GM21447 (cell line): ENCODE measurements around the gene RASA2.
"Not testable (repeated sequence)": the region's sequence is repeated elsewhere in the genome, so short reads cannot be mapped to it uniquely, and the experiment has no call there.

ENCODE experiments used
- ATAC-seq: cut with Tn5 transposase; IDR thresholded peaks from one replicate; pipeline ENCODE4 v1.9.1; 2021; ENCODE audit not compliant: unreplicated experiment

RASA2 gene

DNA sequence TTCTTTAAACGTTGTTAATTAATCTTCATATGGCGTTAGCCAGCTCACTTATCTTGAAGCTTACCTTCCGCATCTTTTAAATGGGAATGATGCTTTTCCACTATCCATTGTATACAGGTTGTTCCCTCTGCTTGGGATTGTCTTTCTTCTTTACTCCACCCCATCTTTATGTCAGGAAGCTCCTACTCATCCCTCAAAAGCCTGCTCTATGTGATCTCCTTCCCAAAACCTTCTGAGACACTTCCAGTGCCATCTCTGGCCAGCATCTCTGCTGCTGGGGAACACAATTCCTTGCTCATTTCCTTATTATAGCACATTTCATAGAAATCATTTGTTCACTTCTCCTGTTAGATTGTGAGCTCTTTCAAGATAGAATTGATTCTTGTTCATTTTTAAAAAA, 4.3 kb downstream of the RASA2 start:
- ATAC-seq = no peak

DNA sequence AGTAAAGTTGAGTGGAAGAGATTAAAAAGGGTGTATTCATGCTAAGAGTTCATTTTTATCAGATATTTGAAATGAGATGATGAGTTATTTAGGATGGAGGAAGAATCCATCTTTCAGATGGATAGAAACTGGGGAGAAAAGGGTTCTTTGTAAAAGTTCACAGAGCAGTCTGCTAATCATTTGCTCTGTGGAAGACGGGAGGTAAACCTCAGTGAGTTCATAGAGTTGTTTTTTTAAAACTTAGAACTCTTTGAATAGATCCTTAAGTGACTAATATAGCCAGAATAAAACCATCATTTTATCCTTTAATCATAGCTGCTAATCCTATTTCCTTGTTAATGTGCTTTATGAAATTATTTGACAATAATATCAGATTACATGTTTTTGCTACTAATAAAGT, 5.1 kb downstream of the RASA2 start:
- ATAC-seq = no peak

DNA sequence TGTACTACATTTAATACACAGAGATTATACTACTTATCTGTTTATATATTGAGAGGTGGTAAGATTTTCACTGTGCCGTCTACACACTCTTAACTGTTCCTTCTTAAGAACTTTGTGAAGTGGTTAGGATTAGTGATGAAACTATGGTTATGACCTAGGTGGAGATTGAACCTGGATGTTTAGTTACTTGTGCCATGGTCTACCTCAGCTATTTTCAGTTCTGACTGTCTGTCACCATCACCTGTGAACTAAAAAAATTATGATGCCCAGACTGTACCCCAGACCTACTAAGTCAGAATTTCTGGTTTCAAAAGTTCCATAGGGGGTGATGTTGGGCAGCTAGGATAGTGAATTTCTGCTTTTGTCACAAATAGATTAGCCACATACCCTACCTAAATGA, 6.4 kb downstream of the RASA2 start:
- no peak for ATAC-seq

DNA sequence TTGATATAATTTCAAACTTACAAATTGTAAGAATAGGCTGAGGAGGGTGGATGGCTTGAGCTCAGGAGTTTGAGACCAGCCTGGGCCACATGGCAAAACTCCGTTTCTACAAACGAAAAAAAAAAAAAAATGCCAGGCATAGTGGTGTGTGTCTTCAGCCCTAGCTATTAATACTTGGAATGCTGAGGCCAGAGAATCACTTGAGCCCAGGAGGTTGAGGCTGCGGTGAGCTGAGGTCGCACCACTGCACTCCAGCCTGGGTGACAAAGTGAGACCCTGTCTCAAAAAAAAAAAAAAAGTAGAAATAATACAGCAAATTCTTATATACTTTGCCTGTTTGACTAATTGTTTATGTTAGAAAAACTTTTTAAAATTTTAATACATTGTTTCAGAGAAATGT, 10.8 kb downstream of the RASA2 start:
- ATAC-seq = not testable (repeated sequence)

DNA sequence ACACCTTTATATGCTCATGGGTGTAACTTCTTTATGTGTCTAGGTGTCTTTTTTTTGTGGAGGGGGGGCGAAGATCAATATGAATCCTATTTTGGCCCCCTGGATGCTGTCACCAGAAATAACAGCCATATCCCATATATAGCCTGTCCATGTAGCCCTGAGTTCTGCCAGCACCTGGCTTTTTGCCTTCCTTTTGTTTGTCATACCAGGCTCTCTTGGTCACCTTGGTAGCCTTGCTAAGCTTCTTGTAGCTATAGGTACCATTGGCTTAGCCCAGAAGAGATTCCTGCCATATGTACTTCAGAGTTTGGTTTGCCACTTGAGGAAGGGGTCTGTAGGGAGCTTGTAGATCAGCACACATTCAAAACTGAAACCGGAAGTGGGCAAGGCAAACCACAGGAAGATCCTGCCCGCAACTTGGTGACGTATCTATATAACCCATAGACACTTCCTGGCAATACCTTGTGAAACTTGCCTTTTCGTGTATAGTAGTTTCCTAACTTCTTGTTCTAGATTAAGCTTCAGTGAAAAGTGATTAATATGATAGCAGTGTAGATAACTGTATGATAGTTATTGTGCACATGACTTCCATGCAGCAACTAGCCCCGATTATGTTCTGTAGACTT, 11.9 kb downstream of the RASA2 start:
- peak; percentile 96 for ATAC-seq

DNA sequence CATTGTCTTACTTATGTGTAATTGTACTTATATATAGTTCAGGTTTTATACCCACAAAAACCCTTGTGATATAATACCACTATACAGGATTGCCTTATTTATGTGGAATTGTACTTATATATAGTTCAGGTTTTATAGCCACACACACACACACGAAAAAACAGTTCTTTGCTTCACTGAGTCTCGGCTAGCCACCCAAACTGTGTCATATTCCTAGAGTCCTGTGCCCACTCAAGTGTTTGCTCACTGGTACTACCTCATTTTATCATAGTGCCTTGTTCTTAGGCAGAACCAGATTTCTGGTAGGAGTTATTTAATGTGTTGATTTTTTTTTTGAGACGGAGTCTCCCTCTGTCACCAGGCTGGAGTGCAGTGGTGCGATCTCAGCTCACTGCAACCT, 12.5 kb downstream of the RASA2 start:
- no peak for ATAC-seq

DNA sequence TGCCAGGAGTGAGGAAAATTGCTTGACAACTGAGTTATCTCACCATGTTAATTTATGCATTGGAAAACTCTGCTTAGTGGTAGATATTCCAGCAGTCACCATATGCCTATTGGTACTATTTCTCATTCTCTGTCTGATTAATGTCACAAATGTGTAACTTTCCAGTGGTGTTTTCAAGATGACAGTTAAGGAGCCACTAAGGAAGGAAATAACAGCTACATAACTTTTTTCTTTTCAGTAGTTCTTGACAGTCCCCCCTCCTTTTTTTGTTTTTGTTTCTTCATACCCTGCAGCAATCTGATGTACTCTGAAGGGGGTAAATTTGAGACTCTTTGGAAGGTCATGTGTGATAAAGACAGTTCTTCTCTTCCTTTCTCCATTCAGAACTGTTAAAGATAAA, 13.1 kb downstream of the RASA2 start:
- ATAC-seq = no peak

DNA sequence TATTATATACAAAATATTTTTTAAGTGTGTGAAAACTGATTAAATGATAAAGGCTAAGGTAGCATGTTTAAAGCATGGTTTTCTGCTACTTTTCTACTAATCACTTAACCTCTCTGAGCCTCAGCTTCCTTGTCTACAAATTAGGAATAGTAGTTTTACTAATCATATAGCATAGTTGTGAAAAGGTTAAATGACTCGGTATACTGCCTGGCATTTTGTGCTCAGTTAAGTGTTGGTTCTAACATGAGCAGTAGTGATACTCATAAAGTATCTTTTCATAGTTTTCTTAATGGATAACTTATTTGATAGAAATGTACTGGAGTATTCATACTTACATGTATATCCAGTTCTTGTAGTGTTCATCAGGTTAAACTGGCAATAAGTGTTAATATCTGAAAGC, 13.6 kb downstream of the RASA2 start:
- no peak for ATAC-seq

DNA sequence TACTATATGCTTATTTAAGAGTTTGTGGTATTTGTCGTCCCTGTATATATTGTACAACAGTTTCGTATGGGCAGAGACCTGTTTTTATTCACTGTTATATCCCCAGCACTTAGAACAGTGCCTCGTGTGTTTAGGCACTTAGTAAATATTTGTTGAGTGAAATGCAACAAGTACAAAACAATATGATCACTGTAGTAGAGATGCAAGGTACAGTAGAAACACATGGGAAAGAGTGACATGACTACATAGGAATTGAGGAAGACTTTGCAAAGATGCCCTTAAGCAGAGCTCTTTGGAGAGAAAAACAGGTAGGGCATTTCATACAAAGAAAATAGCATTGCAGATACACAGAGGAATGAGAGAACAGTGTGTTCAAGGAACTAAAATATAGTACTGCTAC, 18.3 kb downstream of the RASA2 start:
- no peak for ATAC-seq

DNA sequence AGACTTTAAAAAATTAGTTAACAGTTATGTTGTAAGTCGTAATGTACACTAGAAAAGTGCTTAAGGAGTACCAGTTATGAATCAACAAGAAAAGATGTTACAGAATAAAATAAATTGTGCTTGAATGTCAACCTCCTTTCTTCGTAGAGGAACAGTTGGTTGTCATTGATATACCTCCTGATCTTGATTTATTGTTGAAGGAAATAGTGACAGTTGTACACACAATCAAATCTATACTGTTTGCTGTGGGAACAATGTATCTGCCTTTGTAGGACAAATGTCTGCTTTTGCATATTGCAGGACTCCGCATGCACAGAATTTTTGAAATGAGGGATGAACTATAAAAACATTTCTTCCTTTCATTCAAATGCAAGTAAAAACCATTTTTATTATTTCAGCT, 19.2 kb downstream of the RASA2 start:
- no peak for ATAC-seq

DNA sequence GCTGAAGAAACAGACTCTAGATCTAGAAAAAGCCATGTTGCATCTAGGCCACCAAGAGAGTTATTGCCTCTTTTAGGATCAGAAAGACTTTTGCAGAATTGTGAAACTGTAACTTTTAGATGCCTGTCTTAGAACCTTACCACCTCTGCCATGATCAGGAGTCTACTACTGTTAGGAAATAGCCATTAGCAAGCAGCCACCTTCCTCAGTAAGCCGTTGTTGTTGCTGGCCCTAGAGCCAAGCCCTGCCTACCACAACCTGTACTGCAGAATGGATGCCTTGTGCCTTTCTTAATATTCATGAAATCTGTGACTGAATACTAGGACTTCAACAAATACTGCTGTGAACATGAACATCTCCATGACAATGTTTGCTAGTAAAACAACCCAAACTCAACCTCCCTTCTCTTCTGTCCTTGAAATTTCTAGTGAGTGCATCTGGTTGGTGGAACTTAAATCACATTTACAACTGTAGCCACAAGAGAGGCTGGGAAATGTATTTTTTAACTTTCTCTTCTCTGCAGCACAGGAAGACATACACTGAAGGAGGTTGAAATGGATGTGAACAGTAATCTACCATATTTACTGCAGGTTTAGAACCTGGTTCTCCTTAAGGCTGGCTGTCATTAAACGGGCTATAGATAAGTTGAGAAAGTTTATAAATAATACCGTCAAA, 20.7 kb downstream of the RASA2 start:
- no peak for ATAC-seq

DNA sequence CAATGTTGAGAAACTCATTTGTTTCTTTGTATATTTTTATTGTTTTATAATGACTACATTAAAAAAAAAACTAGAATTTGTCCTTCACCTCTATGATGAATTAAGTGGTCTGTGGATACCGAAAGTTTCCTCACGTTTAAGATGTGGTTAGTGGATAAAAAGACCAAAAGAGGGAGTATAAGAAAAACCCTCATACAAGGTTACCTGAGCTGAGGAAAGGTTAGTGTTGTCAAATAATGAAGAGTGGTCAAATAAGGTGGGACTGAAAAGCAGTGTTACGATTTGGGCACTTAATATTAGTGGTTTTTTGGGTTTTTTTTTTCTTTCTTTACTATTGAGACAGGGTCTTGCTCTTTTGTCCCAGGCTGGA, 21.2 kb downstream of the RASA2 start:
- no peak for ATAC-seq

DNA sequence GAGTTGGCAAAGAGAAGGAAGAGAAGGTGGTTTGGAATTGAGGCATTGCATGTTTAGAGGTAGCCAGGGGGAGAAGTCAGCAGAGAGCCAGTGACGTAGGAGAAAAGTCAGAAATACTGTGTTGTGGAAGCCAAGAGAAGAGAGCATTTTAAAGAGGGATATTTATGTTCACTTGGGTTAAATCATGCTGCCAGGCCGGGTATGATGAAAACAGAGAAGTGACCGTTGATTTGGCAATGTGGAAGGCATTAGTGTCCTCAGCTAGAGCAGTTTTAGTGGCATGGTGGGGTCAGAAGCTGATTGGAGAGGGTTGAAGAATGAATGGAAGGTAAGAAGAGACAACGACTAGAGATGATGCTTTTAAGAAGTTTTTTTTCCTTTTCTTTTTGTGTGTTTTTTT, 24.5 kb downstream of the RASA2 start:
- ATAC-seq = no peak

DNA sequence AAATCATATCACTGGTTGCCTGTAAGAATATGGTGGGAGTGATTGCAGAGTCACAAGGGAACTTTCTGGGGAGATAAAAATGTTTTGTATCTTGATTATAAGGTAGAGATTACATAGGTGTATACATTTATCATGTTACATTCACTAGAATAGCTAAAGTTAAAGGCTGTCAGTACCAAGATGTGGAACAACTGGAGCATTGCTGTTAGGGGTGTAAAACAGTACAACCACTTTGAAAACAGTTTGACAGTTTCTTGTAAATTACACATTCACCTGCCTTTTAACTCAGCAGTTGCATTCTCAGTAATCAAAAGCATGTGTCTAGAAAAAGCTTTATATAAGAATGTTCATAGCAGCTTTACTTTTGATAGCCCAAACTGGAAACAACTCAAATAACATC, 27.6 kb downstream of the RASA2 start:
- no peak for ATAC-seq

DNA sequence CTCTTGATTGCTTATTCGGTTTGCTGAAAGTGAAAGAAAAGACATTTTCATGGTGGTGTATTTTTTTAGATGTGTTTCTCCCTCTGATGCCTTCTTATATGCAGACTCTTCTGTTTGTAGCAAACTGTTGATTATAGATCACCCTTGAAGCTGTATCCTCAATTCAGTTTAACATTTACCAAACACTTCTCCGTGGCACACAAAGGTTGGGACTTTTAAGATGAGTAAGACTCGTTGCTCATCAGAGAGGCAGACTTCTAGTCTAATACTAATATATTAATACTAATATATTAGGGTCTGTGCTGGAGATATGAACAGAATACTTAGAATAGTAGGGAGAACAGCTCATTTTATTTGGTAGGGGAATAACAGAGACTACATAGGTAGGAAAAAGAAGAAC, 32.8 kb downstream of the RASA2 start:
- no peak for ATAC-seq

DNA sequence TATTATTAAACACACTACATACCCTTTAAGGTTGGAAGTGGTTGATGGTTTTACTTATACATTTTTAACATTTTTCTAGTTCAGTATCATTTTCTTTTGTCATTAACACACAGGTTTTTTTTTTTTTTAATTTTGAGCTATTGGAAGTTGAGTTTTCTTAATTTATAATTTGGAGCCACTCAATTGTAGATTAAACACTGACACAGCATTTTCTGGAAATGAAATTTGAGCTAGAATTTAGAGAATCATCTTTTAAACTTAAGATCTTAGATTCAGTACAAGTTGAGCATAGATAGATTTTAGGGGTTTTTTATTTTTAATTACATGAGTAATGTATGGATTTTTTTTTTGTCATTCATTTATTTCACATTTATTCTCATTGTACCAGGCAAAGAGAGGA, 35.0 kb downstream of the RASA2 start:
- no peak for ATAC-seq

DNA sequence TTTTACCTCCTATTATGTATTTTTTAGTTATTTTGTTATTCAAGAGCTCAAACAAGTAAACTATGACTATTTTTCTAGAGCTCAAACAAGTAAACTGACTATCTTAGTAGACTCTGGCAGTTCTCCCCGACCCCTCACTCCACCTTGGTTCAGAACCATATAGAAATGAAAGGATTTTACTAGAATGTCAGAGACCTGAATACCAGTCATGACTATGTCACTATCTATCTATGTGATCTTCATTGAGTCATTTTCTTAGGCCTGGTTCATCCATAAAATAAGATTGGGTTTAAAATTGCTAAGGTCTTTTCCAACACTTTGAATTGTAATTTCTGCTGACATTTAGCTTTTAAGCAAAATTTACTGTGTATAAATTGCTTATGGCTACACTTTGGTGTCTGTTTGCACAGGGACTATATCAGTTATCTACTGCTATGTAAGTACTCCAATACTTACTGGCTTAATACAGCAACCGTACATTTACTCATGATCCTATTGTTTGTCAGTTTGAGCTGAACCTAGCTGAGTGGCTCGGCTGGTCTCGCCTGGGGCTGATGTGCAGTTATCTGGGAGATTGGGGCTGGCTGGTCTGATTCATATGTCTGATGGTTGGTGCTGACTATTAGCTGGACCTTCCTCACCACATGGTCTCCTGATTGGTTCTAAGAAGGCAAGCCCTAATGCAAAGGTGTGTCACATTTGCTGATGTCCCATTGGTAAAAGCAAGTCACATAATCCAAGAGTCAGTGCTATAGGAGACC, 37.0 kb downstream of the RASA2 start:
- no peak for ATAC-seq

DNA sequence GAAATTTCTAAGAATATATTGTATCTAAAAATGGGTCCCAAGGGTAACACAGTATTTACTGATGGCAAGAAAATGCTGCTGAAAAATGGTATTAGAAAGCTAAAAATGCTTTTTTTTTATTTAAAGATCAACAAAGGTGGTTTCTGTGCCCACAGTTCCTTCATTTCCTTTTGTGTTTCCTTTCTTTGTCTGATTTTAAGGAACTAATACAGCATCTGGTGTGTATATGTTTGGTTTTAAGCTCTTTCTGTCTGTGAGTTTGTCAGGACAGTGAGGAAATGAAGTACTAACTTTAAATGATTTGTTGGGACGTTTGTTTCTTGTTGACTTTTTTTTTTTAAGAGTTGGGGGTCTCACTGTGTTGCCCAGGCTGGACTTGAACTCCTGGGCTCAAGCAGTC, 38.2 kb downstream of the RASA2 start:
- no peak for ATAC-seq

DNA sequence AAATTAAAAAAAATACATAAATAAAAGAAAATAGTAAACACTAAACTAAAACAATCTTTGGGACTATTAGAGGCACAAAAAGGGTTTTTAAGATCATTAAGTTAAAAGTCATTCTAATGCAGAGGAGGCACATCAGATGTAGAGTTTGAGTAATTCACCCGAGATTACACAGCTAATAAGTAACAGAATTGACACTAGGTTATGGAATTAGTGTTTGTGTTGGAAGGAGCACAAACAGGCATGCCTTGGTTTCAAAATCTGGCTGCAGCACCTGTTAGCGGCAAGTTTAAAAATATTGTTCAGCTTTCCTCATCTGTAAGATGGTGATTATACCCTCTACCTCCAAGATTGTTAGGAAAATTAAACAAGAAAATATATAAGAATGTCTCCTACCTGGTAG, 39.0 kb downstream of the RASA2 start:
- ATAC-seq = no peak

DNA sequence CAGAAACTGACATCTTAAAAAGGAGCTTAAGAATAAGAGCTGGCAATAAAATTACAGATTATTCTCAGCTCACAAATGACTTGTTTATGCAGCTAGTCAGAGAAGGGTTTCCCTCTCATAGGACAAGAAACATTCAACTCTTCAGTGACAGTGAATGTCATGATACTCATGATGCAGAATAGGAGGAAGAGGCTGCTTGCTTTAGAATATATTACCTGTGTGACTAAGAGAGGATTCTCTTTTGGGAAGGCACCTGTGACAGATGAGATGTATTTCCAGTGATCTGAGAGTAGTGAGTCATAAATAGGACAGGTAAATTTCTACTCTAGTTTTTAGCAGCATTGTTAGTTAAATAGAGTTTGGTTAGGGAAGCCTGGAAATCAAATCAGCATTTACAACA, 39.9 kb downstream of the RASA2 start:
- ATAC-seq = no peak

DNA sequence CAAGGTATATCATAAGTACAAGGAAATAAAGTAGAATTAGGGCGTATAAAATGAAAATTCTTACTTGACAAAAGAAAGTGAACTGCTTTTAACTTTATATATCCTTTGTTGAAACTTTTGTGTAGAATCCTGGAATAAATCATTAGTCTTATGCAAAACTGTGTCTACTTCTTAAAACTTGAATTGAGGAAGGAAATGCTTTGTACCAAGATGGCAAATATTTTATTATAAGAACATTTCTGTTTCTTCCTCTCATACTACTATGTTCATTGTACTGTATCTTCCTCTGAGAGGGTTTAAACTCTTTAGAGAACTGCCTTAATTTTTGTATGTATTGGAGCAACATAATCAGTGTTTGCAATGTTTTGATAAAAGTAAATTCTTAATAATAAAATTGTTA, 42.0 kb downstream of the RASA2 start:
- no peak for ATAC-seq

DNA sequence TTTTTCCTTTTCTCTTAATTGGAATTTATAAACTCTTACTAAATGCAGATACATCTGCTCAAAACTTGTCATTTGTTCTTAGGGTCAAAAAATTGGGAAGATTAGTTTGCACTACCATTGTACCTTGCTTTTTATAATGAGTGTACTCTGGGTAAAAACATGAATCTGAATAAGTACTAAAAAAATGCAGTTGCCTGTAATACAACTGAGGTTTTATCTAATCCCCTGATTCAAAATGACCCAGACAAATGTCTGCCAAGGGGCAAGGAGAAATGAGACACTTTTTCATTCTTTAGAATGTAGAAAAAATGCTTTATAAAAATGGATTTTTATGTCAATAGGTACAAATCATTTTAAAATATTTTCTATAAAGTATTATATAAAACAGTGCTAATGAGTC, 42.4 kb downstream of the RASA2 start:
- no peak for ATAC-seq
